Measurements from ENCODE around the gene SORL1. TPM values are rescaled to one million over a fixed set of nuclear protein-coding genes. Genes with fewer than 3 reads are reported as not detected.

Gene SORL1
- total RNA-seq, 1 experiment from 2014 or later, result 0.05 TPM

DNA sequence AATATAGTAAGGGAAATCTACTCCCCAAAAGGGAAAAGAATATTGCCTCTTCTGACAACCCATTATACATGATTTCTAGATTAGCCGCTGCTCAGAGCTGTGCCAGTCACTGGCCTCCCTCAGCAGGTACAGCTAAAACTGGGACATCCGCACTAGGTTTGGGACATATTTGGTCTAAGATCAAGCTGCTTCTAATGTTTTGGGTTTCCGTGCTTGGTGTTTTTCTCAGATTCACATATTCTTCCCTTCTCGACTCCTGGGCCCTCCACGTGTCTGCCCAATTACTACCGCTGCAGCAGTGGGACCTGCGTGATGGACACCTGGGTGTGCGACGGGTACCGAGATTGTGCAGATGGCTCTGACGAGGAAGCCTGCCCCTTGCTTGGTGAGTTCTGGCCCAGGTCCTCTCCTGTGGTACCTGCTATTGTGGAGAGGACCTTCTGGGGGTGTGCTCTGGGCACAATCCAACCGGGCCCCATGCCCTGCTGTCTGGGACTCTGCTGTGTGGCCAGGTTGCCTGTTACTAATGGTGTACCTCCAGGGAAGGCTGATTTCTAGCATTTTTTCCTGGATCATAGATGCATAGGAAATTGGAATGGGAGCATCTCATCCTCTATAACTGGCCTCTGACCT lies 138.8 kb downstream of the SORL1 start:
- no peaks in the 10 kb centered on the region for H3K9me3 ChIP-seq (replicated peaks)
- H3K4me3 ChIP-seq, result no peak overlapping the region
- H3K27me3 ChIP-seq (replicated peaks), result no peaks in the 10 kb centered on the region
- H3K27ac ChIP-seq, result no peak overlapping the region
- peaks cover 4% of the 10 kb centered on the region for H3K4me1 ChIP-seq (replicated peaks)
- peak in 1 of 2 experiments; percentile 2 for DNase-seq (ENCODE audit: low read depth in 1 of 2, low spot score in 2 of 2)
- H3K36me3 ChIP-seq, result no peaks in the 10 kb centered on the region

DNA sequence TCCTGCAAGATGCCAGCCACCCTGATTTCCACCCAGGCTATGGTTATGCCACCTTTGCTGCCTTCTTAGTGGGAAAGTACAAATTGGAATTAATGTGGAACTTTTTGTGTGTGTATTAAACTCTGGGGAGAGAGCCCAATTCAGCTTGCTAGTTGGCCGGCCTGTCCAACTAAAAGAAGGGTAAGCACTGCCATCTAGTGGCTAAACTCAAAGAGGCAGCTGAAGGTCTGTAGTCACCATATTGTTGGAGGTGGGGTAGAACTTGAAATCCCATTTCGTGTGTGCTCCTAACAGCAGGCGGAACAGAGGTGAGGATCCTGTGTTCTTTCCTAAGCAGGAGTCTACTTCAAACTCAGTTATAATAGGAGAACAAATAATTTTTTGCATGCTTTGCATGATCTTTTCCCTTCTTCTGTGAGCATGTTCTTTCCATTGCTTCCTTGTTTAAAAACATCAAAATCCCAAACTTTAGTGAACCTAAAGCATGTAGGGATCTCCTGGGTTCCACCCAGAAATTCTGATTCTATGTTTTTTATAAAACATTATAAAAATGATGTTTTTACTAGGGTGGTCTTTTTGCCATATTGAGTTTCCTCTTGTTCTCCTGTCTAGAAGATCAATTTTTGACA lies 139.4 kb downstream of the SORL1 start:
- DNase-seq (ENCODE audit: low read depth in 1 of 2, low spot score in 2 of 2), result peak; percentile 31 to 51
- no peaks in the 10 kb centered on the region for H3K36me3 ChIP-seq
- H3K9me3 ChIP-seq (replicated peaks), result no peaks in the 10 kb centered on the region
- peaks cover 9% of the 10 kb centered on the region for H3K4me1 ChIP-seq (replicated peaks)
- H3K27me3 ChIP-seq (replicated peaks), result no peaks in the 10 kb centered on the region
- H3K27ac ChIP-seq, result no peak overlapping the region
- no peak overlapping the region for H3K4me3 ChIP-seq

DNA sequence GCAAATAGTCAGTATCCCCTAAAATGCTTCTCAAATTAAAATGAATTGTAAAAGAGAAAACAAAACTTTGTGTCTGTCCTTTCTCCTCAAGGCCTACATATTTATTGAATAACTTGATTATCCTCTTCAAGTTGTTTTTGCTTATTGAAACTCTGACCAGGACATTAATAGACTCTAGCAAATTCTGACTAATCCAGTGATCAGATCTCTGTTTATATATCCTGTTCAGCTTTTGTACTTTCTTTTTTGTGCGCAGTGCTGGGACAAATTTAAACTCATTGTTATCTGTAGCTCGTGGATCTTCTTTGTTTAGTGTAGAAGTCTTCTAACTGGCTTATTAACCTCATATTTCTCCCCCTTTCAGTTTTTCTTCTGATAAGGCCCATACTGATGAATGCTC lies 140.6 kb downstream of the SORL1 start:
- no peak overlapping the region for H3K4me3 ChIP-seq
- H3K36me3 ChIP-seq, result no peaks in the 10 kb centered on the region
- no peaks in the 10 kb centered on the region for H3K9me3 ChIP-seq (replicated peaks)
- no peaks in the 10 kb centered on the region for H3K27me3 ChIP-seq (replicated peaks)
- peak in 1 of 2 experiments; percentile 1 for DNase-seq (ENCODE audit: low read depth in 1 of 2, low spot score in 2 of 2)
- H3K4me1 ChIP-seq (replicated peaks), result peaks cover 9% of the 10 kb centered on the region
- H3K27ac ChIP-seq, result no peak overlapping the region

DNA sequence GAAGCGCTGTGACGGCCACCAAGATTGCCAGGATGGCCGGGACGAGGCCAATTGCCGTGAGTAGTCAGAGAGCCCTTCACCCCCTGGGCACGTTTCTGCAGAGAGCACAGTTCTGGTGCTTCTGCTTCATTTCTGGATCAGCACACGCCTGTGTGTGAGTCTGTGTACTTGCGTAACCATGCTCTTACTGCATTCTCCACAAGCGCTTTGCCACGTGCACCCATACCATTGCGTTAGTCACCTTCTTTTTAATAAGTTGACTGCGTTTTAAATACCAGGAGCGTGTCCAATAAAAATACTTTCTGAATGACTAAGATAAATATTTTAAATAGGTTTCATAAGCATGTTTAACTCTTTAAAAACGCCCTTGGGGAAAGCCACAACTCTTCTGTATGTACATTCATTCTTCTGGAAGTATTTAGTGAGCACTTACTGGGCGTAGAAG lies 143.6 kb downstream of the SORL1 start:
- no peaks in the 10 kb centered on the region for H3K36me3 ChIP-seq
- H3K27ac ChIP-seq, result no peak overlapping the region
- H3K9me3 ChIP-seq (replicated peaks), result no peaks in the 10 kb centered on the region
- no peaks in the 10 kb centered on the region for H3K27me3 ChIP-seq (replicated peaks)
- peaks cover 9% of the 10 kb centered on the region for H3K4me1 ChIP-seq (replicated peaks)
- no peak overlapping the region for H3K4me3 ChIP-seq
- peak; percentile 60 to 64 for DNase-seq (ENCODE audit: low read depth in 1 of 2, low spot score in 2 of 2)

DNA sequence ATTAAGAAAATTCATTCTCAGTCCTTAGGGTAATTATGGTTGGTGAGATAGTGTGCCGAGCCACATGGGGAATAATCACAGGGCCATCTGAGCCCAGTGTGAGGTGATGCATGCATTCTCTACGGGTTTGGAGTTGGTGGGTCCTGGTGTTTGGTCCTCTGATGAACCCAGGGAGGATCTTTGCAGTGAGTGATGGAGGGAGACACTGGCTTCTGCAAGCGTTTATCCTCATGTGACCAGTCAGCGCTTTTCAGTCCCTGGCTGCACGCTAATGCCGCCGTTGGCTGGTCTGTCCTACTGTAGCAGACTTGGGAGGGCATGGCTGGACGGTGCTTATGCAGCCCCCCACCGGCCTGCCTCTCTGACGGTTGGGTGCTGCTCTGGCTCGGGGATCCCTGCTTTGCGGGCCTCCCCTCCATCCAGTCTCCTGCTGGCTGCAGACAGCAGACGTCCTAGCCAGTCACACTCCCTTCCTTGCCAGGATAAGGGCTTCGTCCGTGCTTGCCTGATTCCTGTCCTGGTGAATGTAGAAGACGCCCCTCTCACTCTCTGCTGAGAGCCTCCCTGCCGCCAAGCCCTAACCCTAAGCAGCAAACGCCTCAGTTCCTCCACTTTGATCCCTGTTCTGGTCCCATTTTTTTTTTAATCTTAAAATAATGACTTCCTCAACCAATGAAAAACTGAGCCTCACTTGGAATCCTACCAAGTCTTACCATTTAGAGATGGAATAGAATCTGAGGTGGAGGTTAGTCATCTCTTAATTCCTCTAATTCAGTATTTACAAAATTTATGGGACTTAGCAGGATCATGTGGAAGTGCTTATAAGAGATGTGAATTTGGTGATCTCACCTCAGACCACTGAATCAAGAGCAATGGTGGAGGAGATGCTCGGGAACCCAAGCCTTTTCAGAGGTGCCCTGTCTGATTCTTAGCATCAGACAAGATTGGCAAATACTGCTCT lies 144.4 kb downstream of the SORL1 start:
- DNase-seq (ENCODE audit: low read depth in 1 of 2, low spot score in 2 of 2), result no peak

DNA sequence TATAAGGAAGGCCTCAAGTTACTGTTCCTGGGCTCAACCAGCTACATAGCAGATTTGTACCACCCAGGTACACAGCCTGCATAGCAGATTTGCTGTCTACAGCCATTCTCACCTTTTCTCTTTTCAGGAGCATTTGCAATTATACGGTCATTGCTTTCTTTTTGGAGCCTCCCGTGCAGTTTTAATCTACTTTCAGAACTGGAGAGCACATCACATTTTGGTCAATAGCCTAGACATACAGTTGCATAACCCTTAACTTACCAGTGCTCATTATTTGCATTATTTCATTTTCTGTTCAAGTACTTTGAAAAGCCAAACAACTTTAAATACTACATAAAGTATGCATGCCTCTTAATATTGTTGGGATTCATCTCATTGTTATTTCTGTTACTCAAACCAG lies 151.2 kb downstream of the SORL1 start:
- H3K27me3 ChIP-seq (replicated peaks), result no peaks in the 10 kb centered on the region
- DNase-seq (ENCODE audit: low read depth in 1 of 2, low spot score in 2 of 2), result no peak
- no peak overlapping the region for H3K27ac ChIP-seq
- no peak overlapping the region for H3K4me3 ChIP-seq
- H3K4me1 ChIP-seq (replicated peaks), result no peaks in the 10 kb centered on the region
- H3K36me3 ChIP-seq, result no peaks in the 10 kb centered on the region
- no peaks in the 10 kb centered on the region for H3K9me3 ChIP-seq (replicated peaks)

More for the DNA sequence above, 144.4 kb downstream of the SORL1 start:
- Histone ChIP-seq H3K9me3 (replicated peaks) (no peaks in the 10 kb centered on the region), H3K27ac (no peak overlapping the region), H3K4me3 (no peak overlapping the region), H3K27me3 (replicated peaks) (no peaks in the 10 kb centered on the region), H3K36me3 (no peaks in the 10 kb centered on the region), H3K4me1 (replicated peaks) (peaks cover 9% of the 10 kb centered on the region)

DNA sequence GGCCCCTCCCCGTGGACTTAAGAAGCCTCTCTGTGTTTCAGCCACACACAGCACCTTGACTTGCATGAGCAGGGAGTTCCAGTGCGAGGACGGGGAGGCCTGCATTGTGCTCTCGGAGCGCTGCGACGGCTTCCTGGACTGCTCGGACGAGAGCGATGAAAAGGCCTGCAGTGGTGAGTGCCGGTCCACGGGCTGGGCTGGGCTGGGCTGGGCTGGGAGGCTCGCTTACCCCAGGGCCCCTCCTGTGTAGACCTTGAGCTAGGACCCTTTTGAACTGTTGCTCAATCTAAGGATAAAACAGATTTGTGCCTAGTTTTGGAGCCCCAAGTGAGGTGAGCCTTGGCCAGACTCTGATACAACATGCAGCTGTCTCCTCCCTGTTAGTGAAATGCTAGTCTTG lies 152.0 kb downstream of the SORL1 start:
- DNase-seq (ENCODE audit: low read depth in 1 of 2, low spot score in 2 of 2), result no peak
- Histone ChIP-seq H3K36me3 (no peaks in the 10 kb centered on the region), H3K27ac (no peak overlapping the region), H3K9me3 (replicated peaks) (no peaks in the 10 kb centered on the region), H3K27me3 (replicated peaks) (no peaks in the 10 kb centered on the region), H3K4me1 (replicated peaks) (no peaks in the 10 kb centered on the region), H3K4me3 (no peak overlapping the region)

DNA sequence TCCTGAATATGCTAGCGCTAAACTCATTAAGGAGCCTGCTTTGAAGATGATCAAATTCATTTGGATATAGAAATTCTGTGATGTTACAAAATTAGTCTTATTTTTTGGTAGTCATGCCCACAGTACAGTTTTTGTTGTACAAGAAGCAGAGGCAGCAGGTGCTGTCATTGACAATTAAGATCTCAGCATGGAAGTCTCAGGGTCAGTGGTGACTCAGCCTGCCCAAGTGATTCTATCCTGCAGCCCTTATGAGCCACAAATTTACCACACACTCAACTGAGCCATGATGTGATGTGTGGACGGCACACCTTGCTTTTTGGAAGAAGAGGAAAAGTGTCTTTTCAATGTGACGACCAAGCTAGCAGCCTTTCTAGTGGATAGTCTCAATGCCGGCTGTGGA lies 154.2 kb downstream of the SORL1 start:
- H3K36me3 ChIP-seq, result no peaks in the 10 kb centered on the region
- H3K27ac ChIP-seq, result no peak overlapping the region
- H3K9me3 ChIP-seq (replicated peaks), result no peaks in the 10 kb centered on the region
- H3K4me1 ChIP-seq (replicated peaks), result no peaks in the 10 kb centered on the region
- no peak for DNase-seq (ENCODE audit: low read depth in 1 of 2, low spot score in 2 of 2)
- H3K4me3 ChIP-seq, result no peak overlapping the region
- no peaks in the 10 kb centered on the region for H3K27me3 ChIP-seq (replicated peaks)

DNA sequence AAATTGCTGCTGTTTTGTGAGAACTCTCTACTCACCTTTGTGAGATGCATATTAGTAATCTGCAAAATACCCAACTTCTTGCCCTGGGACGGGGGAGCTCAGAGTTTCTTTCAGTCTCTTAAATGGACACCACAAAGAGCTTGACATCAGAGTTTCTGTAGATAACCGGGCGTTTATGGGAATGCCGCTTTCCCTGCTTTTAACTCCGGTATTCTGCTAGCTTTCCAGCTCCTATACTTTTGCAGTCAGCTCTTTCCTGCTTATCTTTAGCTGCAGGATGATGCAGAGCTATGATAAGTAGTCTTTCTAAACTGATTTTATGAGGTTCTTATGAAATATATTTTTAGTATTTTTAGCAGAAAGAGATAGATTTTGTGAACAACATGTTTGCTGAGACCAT lies 155.2 kb downstream of the SORL1 start:
- DNase-seq (ENCODE audit: low read depth in 1 of 2, low spot score in 2 of 2), result no peak
- no peaks in the 10 kb centered on the region for H3K36me3 ChIP-seq
- H3K9me3 ChIP-seq (replicated peaks), result no peaks in the 10 kb centered on the region
- H3K27me3 ChIP-seq (replicated peaks), result no peaks in the 10 kb centered on the region
- no peak overlapping the region for H3K27ac ChIP-seq
- H3K4me1 ChIP-seq (replicated peaks), result no peaks in the 10 kb centered on the region
- no peak overlapping the region for H3K4me3 ChIP-seq

DNA sequence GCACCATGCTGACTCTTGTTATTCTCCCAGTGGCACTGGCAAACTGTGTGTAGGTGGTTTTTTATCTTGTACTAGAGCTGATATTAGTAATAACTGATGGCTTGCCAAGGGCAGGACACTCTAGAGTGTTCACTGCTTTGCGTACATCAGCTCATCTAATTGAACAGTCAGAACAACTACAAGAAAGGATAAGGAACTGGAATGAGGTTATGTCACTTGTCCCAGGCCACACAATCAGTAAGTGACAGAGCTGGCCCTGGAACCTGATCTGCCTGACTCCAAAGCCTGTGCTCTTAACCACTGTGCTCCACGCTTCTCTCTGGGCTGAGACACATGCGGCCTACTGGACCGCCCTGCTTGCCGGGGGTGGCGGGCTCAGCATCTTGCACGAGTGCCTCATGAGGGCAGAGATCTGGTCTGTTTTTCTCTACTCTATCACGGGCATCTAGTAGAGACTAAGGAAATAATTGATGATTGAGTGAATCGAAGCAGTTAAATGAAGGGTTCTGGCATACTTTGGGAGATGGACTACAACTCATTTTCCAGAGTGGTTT lies 156.5 kb downstream of the SORL1 start:
- no peak for DNase-seq (ENCODE audit: low read depth in 1 of 2, low spot score in 2 of 2)
- Histone ChIP-seq H3K4me1 (replicated peaks) (no peaks in the 10 kb centered on the region), H3K36me3 (no peaks in the 10 kb centered on the region), H3K4me3 (no peak overlapping the region), H3K9me3 (replicated peaks) (no peaks in the 10 kb centered on the region), H3K27me3 (replicated peaks) (no peaks in the 10 kb centered on the region), H3K27ac (no peak overlapping the region)

DNA sequence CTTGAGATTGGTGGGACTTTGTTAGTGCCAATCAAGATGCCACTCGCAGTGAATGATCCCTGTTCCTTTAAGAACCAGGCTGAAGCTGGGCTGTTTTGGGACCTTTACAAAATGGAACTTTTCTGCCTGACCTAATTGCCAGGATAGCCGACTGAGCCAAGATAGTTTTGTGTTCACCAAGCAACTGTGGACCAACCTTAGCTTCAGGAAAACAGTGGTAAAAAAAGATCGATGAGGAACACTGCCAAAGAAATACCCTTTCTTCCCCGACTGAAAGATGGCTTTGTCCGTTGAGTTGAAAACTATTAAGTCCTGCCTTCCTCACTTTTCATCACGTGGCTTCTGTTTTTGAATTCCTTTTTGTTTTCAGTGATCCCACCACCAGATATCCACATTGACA lies 158.6 kb downstream of the SORL1 start:
- H3K9me3 ChIP-seq (replicated peaks), result no peaks in the 10 kb centered on the region
- no peak overlapping the region for H3K27ac ChIP-seq
- DNase-seq (ENCODE audit: low read depth in 1 of 2, low spot score in 2 of 2), result no peak
- no peak overlapping the region for H3K4me3 ChIP-seq
- no peaks in the 10 kb centered on the region for H3K36me3 ChIP-seq
- no peaks in the 10 kb centered on the region for H3K27me3 ChIP-seq (replicated peaks)
- no peaks in the 10 kb centered on the region for H3K4me1 ChIP-seq (replicated peaks)

DNA sequence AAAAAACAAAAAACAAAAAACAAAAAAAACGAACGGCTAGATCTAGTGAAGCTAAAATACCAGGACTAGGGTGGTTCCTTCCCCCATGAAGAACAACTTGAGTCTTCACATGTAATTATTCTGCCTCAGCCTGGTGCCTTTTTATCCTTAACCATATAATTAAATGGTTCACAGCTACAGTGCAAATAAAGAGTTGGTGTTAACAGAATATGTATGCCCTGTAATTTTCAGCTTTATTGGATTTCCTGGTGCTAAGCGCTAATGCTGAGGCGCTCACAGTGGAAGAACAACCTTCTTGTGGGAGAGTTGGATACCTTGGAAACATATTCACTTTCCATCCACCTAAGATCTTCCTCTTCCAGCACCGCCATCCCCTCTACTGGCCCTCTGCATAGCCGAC lies 159.1 kb downstream of the SORL1 start:
- no peaks in the 10 kb centered on the region for H3K9me3 ChIP-seq (replicated peaks)
- DNase-seq (ENCODE audit: low read depth in 1 of 2, low spot score in 2 of 2), result no peak
- H3K36me3 ChIP-seq, result no peaks in the 10 kb centered on the region
- H3K27ac ChIP-seq, result no peak overlapping the region
- H3K4me1 ChIP-seq (replicated peaks), result no peaks in the 10 kb centered on the region
- H3K27me3 ChIP-seq (replicated peaks), result no peaks in the 10 kb centered on the region
- H3K4me3 ChIP-seq, result no peak overlapping the region

DNA sequence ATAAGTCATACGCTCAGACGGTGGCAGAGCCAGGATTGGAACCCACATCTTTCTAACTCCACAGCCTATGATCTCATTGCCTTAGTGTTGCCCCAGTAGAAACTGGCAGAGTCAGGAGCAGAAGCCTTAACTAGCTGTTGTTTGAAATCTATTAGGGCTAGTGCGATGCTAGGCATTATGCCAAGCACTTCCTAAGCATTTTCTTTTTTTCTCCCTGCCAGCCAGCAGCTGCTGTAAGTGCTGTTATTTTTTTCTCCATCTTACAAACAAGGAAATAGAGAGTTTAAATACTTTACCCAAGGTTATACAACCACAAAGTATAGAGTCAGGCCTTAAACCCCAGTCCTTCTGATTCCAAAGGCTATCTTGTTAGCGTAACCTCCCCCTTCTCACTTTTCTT lies 161.6 kb downstream of the SORL1 start:
- Histone ChIP-seq H3K36me3 (no peaks in the 10 kb centered on the region), H3K4me3 (no peak overlapping the region), H3K4me1 (replicated peaks) (no peaks in the 10 kb centered on the region), H3K27ac (no peak overlapping the region), H3K9me3 (replicated peaks) (no peaks in the 10 kb centered on the region), H3K27me3 (replicated peaks) (no peaks in the 10 kb centered on the region)
- no peak for DNase-seq (ENCODE audit: low read depth in 1 of 2, low spot score in 2 of 2)

Data from SJSA1 (cell line).